NCI-H1436 treated with DMSO at 0.1 percent for 48 hours (cell line): ENCODE measurements around the gene SLC12A3.
A peak's percentile ranks its signal among the peaks of the same experiment; 100 is the strongest.
"Not testable (repeated sequence)": the region's sequence is repeated elsewhere in the genome, so short reads cannot be mapped to it uniquely, and the experiment has no call there.

Experiments
- DNase-seq: peaks from one replicate; lab custom pipeline; 2025; lab: John Stamatoyannopoulos, UW

The SLC12A3 gene

GRCh38 chr16:56921571-56921970 is 56.6 kb downstream of the SLC12A3 start:
- DNase-seq: no peak

GRCh38 chr16:56923481-56924091 is 58.6 kb downstream of the SLC12A3 start:
- DNase-seq: no peak

GRCh38 chr16:56927471-56927870 is 62.5 kb downstream of the SLC12A3 start:
- no peak for DNase-seq

GRCh38 chr16:56929639-56930038 is 64.6 kb downstream of the SLC12A3 start:
- no peak for DNase-seq

- DNase-seq: peak; percentile 48
These were observed 65.7 kb downstream of the SLC12A3 start for GRCh38 chr16:56930486-56931270.

DNA sequence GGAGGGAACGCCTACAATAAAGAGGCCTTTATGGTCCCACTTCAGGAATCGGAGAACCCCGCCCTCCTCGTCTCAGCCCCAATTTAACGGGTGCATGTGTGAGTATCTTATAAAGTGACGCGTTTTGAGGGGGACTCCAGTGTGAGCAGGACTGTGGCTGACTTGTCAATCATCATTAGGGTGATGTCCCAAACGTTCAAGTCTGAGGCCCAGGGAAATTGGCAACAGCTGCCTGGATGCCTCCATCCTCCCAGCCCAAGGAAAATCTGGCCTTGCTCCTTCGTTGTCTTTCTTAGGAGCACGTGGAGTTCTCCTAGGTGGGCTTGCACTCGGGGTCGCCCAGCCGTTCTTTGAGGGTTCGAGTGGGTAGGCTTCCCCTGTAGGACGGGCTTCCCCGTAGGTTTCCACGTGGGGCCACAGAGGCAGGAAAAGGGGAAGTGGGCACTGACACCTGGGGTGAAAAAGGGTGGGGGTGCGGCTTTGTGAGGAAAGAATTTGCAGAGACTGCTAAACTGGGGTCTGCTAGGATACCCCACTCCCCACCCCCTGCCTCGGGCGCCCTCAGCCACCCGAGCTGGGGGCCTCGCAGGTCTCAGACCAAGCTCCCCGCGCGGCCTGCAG is 66.4 kb downstream of the SLC12A3 start:
- no peak for DNase-seq

DNA sequence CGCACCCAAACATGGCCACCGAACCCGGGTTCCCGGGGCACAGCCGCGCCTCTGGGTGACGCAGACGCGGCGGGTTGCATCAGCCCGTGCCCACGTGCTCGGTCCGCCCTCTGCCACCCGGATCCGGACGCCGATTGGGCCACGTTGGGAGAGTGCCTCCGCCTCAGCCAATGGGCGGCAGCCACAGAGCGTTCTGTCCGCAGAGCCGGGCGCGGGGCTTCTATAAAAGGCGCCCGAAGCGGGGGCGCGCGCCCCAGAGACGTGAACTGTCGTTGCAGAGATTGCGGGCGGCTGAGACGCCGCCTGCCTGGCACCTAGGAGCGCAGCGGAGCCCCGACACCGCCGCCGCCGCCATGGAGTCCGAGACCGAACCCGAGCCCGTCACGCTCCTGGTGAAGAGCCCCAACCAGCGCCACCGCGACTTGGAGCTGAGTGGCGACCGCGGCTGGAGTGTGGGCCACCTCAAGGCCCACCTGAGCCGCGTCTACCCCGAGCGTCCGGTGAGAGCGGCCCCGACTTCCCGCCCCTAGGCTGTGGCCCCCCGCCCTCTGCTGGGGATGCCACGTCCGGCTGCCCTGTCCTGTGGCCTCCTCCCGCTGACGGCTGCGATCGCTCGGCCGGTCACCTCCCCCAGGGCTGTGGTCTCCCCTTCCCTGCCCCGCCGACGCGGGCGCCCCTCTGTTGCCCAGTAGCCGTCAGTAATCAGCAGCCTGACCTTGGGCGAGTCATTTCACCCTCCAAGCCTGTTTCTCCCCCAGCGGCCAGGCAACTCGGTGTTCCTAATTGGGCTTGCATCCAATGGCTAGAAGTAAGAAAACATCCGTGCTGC is 67.1 kb downstream of the SLC12A3 start, which contains the start of gene HERPUD1:
Gene HERPUD1, plus strand, starts transcription at position 251 of the 829 bp plus-strand sequence. Its CDS starts 103 bp downstream, at position 354.
- peak; percentile 90 for DNase-seq

- peak; percentile 11 for DNase-seq
These were observed 68.0 kb downstream of the SLC12A3 start for GRCh38 chr16:56932721-56933619.

GRCh38 chr16:56933828-56934598 is 69.0 kb downstream of the SLC12A3 start:
- DNase-seq: no peak

DNA sequence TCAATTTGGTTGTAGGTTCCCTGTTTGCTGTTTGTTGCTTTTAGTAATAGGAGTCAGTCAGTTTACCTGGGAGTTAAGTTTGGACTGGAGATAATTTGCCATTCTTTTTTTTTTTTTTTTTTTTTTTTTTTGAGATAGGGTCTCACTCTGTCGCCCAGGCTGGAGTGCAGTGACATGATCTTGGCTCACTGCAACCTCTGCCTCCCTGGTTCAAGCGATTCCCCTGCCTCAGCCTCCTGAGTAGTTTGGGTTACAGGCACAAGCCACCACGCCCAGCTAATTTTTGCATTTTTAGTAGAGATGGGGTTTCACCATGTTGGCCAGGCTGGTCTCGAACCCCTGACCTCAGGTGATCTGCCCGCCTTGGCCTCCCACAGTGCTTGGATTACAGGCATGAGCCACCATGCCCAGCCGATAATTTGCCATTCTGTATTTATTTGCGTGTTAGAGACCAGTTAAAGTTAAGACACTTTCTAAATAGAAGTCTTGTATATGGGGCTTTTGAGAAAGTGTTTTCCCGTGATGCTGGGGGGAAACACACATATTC is 69.7 kb downstream of the SLC12A3 start:
- DNase-seq: not testable (repeated sequence)

DNA sequence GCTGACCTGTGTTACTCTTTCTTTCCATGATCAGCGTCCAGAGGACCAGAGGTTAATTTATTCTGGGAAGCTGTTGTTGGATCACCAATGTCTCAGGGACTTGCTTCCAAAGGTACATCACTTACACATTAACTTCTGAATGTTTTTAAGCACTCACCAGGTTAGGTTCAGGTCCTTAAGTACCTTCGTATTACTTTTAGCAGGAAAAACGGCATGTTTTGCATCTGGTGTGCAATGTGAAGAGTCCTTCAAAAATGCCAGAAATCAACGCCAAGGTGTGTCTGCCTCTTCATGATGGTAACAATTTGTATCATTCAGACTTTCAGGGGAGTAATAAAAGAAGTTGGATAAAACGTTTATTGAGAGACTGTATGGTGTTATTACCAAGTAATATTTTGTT is 70.2 kb downstream of the SLC12A3 start:
- no peak for DNase-seq

DNA sequence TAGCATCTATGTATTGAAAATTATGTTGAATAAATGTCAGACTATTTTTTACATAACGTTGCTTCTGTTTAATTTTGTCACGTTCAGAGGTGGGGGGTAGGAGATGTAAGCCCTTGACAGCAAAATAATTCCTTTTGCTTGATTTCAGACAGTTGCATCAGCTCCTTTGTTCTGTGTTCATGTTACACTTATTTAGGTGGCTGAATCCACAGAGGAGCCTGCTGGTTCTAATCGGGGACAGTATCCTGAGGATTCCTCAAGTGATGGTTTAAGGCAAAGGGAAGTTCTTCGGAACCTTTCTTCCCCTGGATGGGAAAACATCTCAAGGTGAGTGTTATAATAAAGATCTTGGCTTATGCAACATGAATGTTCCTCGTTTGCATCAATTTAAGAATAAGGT is 71.5 kb downstream of the SLC12A3 start:
- no peak for DNase-seq

DNA sequence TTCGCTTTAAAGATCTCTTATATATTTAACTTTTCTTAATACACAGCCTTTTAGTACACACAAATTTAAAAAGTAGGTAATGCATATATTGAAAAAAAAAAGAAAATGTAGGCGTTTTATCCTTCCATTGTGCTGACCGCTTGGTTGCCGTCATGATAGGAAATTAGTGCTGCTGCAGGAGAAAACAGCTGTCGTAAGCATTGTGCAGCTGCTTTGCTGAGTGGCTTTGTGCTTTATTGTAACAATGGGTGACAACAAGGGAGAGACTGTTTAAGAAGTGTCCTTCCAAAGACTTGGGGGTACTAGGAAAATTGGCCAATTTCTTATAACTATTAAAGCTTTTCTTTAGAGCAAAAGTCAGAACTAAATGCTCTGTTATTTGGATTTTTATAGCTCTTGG is 71.9 kb downstream of the SLC12A3 start:
- no peak for DNase-seq

GRCh38 chr16:56938664-56939513 is 73.9 kb downstream of the SLC12A3 start:
- no peak for DNase-seq

DNA sequence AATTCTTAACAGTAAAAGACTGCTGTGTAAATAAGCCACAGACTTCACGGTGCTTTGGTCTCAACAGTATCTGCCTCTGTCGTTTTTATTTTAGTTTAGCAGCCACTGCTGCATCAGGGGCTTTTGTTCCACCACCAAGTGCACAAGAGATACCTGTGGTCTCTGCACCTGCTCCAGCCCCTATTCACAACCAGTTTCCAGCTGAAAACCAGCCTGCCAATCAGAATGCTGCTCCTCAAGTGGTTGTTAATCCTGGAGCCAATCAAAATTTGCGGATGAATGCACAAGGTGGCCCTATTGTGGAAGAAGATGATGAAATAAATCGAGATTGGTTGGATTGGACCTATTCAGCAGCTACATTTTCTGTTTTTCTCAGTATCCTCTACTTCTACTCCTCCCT is 74.8 kb downstream of the SLC12A3 start:
- DNase-seq: peak; percentile 55

DNA sequence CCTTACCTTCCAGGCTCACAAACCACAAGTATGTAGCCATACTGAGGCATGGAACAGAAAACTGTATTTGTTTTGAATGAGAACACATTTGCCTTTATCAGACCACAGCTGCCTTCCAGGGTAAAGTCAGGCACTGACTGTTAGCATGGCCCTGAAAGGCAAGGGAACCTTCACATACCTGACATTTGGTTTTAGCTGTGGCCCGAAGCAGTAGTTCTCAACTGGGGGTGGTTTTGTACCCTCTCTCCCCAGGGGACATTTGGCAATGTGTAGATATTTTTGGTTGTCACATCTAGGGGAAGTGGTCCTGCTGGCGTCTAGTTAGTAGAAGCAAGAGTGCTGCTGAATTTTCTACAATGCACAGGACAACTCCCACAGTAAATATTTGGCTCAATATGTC is 76.1 kb downstream of the SLC12A3 start:
- no peak for DNase-seq

- no peak for DNase-seq
These were observed 76.9 kb downstream of the SLC12A3 start for GRCh38 chr16:56941856-56942331.

GRCh38 chr16:56943761-56944375 is 78.9 kb downstream of the SLC12A3 start:
- no peak for DNase-seq
